HepG2 (cell line): ENCODE measurements around the gene TRIP6. TPM values are rescaled to one million over a fixed set of nuclear protein-coding genes. Genes with fewer than 3 reads are reported as not detected.

Source experiments
- ARHGAP35 ChIP-seq: sonication (generic); formaldehyde crosslinking; IDR thresholded peaks from 2 replicates; pipeline ENCODE4 v1.9.0; 2022; ENCODE audit warnings: mild to moderate bottlenecking, inconsistent platforms, moderate library complexity, missing genetic modification reagents, borderline replicate concordance
- ARID3A ChIP-seq: IDR thresholded peaks from 2 replicates; pipeline ENCODE4 v1.6.1; 2012; ENCODE audit warnings: low read depth, low read length, improper control_type of control experiment
- GZF1 ChIP-seq: sonication (generic); formaldehyde crosslinking; IDR thresholded peaks from 2 replicates; pipeline ENCODE4 v1.5.1; 2020; ENCODE audit warnings: mild to moderate bottlenecking, missing genetic modification reagents
- KDM6A ChIP-seq: IDR thresholded peaks from 2 replicates; pipeline ENCODE4 v1.6.1; 2016; ENCODE audit warnings: low read depth
- KMT2B ChIP-seq: IDR thresholded peaks from 2 replicates; pipeline ENCODE4 v1.6.1; 2016; ENCODE audit warnings: missing genetic modification reagents, missing compliant biosample characterization
- MIER3 ChIP-seq: IDR thresholded peaks from 2 replicates; pipeline ENCODE4 v1.6.1; 2016; ENCODE audit warnings: missing compliant biosample characterization, borderline replicate concordance
- SALL1 ChIP-seq: sonication (generic); formaldehyde crosslinking; IDR thresholded peaks from 2 replicates; pipeline ENCODE4 v1.8.0; 2022; ENCODE audit warnings: mild to moderate bottlenecking, missing genetic modification reagents
- TAF15 ChIP-seq: fragments of 200-400 bp; formaldehyde crosslinking; IDR thresholded peaks from one replicate; pipeline ENCODE4 v1.6.1; 2018; ENCODE audit warnings: mild to moderate bottlenecking, low read depth, low read length; ENCODE audit not compliant: poor library complexity, severe bottlenecking
- TFE3 ChIP-seq: IDR thresholded peaks from 2 replicates; pipeline ENCODE4 v1.6.1; 2016
- ZFP82 ChIP-seq: sonication (generic); formaldehyde crosslinking; IDR thresholded peaks from 2 replicates; pipeline ENCODE4 v1.5.1; 2020; ENCODE audit warnings: mild to moderate bottlenecking, missing genetic modification reagents, borderline replicate concordance
- ZNF256 ChIP-seq: sonication (generic); formaldehyde crosslinking; conservative IDR thresholded peaks from 2 replicates; pipeline ENCODE4 v1.4.0; 2020; ENCODE audit warnings: missing genetic modification reagents
- polyA plus RNA-seq, 8 experiments: library from polyadenylated mRNA; depleted of rRNA in 3 of 8; stranded (reverse) in 7 of 8; unstranded in 1 of 8; fragments of >200 nt; fragmentation: Illumina TruSeq in 4 of 8; extraction: Trizol in 4 of 8; gene quantifications; 2 replicates each; pipeline versions ENCODE4 v1.2.1 to v1.2.3, GENCODE V29; 2011 to 2016; ENCODE audit warnings: low read depth in 4 of 8, missing spikeins in 1 of 8, mixed read lengths in 1 of 8; ENCODE audit not compliant: insufficient read depth in 1 of 8
- total RNA-seq, 5 experiments: library from RNA; depleted of rRNA; stranded (reverse); fragments of >200 nt; fragmentation: Illumina TruSeq; extraction: Trizol; gene quantifications; 2 replicates each; pipeline ENCODE4 v1.2.3, GENCODE V29; 2016; ENCODE audit warnings: low read depth in 1 of 5
- TF ChIP-seq, protein P1 (sequence below): sonication (generic); formaldehyde crosslinking; IDR thresholded peaks from 2 replicates; pipeline ENCODE4 v1.4.0; 2020; ENCODE audit warnings: mild to moderate bottlenecking, missing genetic modification reagents
- TF ChIP-seq, protein P2 (sequence below): sonication (generic); formaldehyde crosslinking; IDR thresholded peaks from 2 replicates; pipeline ENCODE4 v1.4.0; 2020; ENCODE audit warnings: mild to moderate bottlenecking, missing genetic modification reagents
- TF ChIP-seq, protein P3 (sequence below), 2 experiments: fragments of 450-650 bp in 1 of 2; sonication (generic) in 1 of 2; formaldehyde crosslinking; IDR thresholded peaks; 2 replicates each; pipeline versions ENCODE4 v1.5.0 to v1.8.0; 2020 to 2022; ENCODE audit warnings: mild to moderate bottlenecking in 1 of 2, missing genetic modification reagents in 1 of 2

Gene TRIP6
- total and polyA plus RNA-seq, 2 of the 13 experiments (the other 11 are each of a cell fraction or from before 2014, with no cell fraction given), result 0.34 to 0.38 TPM

- TF ChIP-seq KDM6A (CRISPR knock-in tag) (no peak), KMT2B (peak; percentile 85), TAF15 (no peak), SALL1 (CRISPR knock-in tag) (peak; percentile 89), GZF1 (CRISPR knock-in tag) (peak; percentile 12; the same call in 1 of the 2 replicates), ARID3A (no peak), ZFP82 (no peak), TFE3 (CRISPR knock-in tag) (0 out of 2 replicates have a peak, but pooled peaks have one; percentile 25), ARHGAP35 (no peak; the same call in 1 of the 2 replicates), ZNF256 (CRISPR knock-in tag) (no peak), MIER3 (CRISPR knock-in tag) (peak; percentile 78; the same call in 1 of the 2 replicates)
- TF ChIP-seq, protein P1, sequence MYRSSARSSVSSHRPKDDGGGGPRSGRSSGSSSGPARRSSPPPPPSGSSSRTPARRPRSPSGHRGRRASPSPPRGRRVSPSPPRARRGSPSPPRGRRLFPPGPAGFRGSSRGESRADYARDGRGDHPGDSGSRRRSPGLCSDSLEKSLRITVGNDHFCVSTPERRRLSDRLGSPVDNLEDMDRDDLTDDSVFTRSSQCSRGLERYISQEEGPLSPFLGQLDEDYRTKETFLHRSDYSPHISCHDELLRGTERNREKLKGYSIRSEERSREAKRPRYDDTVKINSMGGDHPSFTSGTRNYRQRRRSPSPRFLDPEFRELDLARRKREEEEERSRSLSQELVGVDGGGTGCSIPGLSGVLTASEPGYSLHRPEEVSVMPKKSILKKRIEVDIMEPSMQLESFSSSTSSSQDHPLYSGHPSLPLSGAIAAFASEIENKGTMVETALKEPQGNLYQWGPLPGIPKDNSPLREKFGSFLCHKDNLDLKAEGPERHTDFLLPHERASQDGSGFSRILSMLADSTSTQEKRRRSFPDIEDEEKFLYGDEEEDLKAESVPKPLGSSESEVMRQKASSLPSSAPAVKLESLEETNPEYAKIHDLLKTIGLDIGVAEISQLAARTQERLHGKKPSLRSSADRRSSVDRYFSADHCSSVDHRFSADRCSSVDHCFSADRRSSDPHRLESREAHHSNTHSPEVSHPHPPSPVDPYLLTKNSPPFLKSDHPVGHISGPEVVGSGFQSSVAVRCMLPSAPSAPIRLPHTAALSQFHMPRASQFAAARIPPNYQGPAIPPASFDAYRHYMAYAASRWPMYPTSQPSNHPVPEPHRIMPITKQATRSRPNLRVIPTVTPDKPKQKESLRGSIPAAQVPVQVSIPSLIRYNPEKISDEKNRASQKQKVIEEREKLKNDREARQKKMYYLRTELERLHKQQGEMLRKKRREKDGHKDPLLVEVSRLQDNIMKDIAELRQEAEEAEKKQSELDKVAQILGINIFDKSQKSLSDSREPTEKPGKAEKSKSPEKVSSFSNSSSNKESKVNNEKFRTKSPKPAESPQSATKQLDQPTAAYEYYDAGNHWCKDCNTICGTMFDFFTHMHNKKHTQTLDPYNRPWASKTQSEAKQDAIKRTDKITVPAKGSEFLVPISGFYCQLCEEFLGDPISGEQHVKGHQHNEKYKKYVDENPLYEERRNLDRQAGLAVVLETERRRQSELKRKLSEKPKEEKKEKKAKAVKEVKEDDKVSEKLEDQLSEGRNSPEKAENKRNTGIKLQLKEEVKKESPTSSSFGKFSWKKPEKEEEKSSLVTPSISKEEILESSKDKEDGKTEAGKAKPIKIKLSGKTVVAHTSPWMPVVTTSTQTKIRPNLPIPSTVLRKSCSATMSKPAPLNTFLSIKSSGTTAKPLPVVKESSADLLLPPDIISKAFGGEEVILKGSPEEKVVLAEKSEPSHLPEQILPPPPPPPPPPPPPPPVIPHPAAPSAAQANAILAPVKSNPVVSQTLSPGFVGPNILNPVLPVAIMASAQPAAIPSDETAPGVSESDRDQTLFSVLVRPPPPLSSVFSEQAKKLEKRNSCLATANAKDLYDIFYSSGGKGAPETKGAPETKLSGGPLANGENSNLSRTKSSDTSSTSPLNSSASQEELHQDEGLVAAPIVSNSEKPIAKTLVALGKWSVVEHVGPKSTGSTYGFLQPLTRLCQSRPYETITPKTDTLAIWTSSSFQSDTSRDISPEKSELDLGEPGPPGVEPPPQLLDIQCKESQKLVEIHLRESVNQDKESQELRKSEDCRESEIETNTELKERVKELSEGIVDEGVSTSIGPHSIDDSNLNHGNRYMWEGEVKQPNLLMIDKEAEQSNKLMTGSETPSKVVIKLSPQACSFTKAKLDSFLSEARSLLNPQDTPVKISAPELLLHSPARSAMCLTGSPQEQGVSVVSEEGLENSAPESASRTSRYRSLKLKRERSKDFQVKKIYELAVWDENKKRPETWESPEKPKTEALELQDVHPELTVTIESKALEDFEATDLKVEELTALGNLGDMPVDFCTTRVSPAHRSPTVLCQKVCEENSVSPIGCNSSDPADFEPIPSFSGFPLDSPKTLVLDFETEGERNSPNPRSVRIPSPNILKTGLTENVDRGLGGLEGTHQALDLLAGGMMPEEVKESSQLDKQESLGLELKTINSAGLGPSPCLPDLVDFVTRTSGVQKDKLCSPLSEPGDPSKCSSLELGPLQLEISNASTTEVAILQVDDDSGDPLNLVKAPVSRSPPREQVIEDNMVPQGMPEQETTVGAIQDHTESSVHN, result peak; percentile 7; the same call in 1 of the 2 replicates
- TF ChIP-seq, protein P2, sequence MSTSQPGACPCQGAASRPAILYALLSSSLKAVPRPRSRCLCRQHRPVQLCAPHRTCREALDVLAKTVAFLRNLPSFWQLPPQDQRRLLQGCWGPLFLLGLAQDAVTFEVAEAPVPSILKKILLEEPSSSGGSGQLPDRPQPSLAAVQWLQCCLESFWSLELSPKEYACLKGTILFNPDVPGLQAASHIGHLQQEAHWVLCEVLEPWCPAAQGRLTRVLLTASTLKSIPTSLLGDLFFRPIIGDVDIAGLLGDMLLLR (CRISPR knock-in tag), result no peak
- TF ChIP-seq, protein P3, sequence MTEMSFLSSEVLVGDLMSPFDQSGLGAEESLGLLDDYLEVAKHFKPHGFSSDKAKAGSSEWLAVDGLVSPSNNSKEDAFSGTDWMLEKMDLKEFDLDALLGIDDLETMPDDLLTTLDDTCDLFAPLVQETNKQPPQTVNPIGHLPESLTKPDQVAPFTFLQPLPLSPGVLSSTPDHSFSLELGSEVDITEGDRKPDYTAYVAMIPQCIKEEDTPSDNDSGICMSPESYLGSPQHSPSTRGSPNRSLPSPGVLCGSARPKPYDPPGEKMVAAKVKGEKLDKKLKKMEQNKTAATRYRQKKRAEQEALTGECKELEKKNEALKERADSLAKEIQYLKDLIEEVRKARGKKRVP (CRISPR knock-in tag; IDR thresholded peaks at IDR 0.05), result 0 out of 4 replicates have a peak, but pooled peaks of 1 of the 2 experiments have one; percentile 36
These were observed 7.6 kb downstream of the TRIP6 start, which contains the start of gene SRRT (continued) for GRCh38 chr7:100874577-100875355.
